HG02678 (cell line): ENCODE measurements around the gene GOLGA6L9.
"Not testable (repeated sequence)": the region's sequence is repeated elsewhere in the genome, so short reads cannot be mapped to it uniquely, and the experiment has no call there.

ENCODE experiments used
- ATAC-seq: cut with Tn5 transposase; IDR thresholded peaks from one replicate; pipeline ENCODE4 v1.9.1; 2021; ENCODE audit warnings: mild to moderate bottlenecking, moderate library complexity; ENCODE audit not compliant: unreplicated experiment

The GOLGA6L9 gene

DNA sequence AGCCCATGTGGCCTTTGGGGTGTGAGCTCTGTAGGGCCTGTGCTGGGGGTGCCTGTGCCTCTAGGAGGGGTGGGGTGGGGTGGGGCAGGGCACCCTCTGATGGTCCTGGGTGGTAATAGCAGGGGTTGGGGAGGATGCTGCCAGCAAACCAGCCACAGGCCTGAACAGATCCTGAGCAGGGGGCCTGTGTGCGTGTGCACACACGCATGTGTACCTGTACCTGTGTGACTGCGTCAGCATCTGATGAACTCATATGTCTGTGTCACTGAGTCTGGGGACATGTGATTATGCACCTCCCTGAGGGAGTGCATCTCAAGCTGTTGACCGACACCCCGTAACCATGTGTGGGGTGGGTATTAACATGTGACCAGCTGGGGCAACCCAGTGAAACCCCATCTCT lies 36.0 kb downstream of the GOLGA6L9 start:
- ATAC-seq: not testable (repeated sequence)

GRCh38 chr15:82468205-82468604 lies 38.6 kb downstream of the GOLGA6L9 start:
- ATAC-seq: peak; percentile 94

DNA sequence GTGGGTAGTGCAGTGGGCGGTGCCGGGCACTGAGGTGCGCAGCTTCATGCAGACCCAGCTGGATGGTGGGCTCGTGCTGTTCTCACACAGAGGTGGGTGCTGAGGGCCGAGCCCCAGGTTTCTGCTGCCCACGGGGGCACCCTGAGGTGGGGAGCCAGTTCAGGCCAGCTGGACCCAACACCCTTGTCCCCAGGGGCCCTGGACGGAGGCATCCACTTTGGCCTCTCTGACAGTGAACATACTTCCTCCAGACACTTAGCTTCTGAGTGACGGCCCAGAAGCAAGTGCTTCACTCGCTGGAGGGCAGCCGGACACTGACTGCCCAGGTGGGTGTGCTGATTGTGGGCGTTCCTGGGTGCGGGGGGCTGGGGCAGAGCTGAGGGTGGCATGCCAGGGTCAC lies 39.8 kb downstream of the GOLGA6L9 start:
- not testable (repeated sequence) for ATAC-seq

GRCh38 chr15:82472269-82472982 lies 42.8 kb downstream of the GOLGA6L9 start:
- ATAC-seq: not testable (repeated sequence)

DNA sequence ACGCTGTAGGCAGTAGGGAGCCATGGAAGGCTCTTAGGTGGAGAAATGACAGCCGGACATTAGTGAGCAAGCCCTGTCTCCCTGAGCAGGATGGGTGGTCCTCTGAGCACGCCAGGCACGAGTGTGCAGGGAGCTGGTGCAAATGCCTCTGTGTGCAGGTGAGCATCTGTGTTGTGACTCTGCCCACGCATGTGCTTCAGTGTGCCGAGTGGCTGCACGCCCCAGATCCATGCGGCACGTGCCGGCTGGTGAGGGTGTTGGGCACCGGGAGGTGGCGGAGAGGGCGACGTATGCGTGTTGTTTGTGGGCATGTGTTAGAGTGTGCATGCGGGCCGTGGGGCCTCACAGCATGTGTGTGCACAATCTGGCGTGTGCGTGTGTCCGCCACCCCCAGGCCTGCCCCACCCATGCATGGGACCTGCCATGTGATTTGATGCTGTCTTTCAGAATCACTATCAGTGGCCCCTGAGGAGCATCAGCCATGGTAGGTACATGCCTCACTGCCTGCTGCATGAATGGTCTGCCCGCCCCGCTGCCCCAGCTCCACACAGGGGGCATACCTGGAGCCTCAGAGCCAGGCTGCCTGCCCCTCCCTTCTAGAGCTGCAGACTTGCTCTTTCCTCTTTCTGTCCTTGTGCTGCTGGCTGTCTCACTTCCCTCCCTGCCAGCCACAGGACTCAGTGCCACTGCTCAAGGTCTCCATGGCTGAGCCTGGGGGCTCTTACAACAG lies 45.1 kb downstream of the GOLGA6L9 start:
- ATAC-seq: not testable (repeated sequence)

GRCh38 chr15:82475345-82475967 lies 45.8 kb downstream of the GOLGA6L9 start:
- ATAC-seq: not testable (repeated sequence)

GRCh38 chr15:82476697-82477342 lies 47.2 kb downstream of the GOLGA6L9 start:
- not testable (repeated sequence) for ATAC-seq

DNA sequence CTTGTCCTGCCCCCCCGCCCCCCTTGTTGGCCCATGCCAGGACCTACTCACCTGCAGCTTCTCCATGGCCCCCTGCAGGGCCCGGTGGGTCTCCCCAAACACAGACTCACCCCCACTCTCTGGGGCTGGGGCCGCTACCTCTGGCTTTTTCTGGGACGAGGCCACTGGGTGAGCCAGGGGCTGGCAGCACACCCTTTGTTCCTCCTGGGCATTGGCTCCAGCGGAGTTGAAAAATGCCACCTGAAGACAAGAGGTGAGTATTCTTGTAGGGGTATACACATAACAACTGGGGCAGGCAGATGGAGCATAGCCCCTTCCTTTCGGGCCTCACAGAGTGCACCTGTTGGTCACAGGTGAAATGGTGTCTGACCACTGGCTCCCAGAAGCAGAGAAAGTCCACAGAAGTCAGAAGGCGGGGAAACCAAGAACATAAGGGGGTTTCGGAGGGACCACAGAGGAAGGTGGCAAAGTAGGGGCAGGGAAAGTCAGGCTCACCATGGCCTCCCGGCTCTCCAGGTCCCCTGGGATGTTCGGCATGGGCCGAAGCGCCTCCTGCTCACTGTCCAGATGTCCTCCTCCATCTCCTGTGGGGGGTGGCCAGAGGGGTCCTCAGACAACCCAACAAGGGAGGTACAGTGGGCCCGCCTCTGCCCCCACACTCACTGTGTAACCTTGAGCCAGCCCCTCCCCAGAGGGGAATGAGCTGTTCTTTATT lies 47.9 kb downstream of the GOLGA6L9 start:
- ATAC-seq: not testable (repeated sequence)
